ENCODE results near the gene GDF10. TPM values are rescaled to one million over a fixed set of nuclear protein-coding genes. Genes with fewer than 3 reads are reported as not detected.

GDF10 gene
- total RNA-seq, 2 experiments from 2014 or later, result 0.16 to 0.22 TPM

DNA sequence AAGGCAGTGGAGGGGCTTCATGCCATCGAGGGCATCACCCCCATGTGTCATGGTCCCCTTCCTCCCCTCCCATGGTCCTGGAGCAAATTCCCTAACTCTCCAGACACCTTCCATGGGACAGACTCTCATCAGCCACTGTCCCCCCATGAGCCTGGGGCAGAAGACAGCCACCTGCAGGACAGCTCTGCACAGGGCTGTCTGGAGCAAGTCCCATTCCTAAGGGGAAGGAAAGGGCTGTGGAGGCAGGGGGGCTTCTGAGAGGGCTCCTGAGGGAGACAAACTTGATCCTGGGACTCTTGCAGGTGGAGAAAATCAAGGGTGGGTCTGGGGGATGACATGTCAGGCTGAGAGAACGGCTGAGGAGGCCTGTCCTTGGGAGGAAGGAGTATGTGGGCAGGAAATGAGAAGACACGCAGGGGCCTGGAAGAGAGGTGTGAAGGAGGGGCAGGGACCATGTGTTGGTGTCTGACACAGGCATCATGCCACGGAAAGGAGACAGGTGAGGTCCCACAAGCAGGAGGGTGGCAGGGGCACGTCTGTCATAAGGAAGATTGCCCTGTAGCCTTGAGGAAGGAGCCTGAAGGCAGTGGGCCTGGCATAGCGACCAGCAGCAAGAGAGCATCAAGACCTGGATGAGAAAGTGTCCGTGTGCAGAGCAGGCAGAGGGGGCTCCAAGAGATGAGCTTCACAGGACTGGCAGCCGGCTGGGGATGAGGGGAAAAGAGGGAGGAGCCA, 14.4 kb upstream of the GDF10 start:
- ChIA-PET POLR2A (no interaction called here), CTCF (no interaction called here)
- Histone ChIP-seq H3K27me3 (ENCODE audit: control insufficient read depth in 1 of 2, insufficient read depth in 2 of 2, low read length in 2 of 2) (no peaks in the 10 kb centered on the region), H3K9me3 (ENCODE audit: control insufficient read depth in 1 of 2, insufficient read depth in 1 of 2, low read length in 2 of 2) (no peaks in the 10 kb centered on the region), H3K36me3 (ENCODE audit: insufficient read depth, low read length) (no peaks in the 10 kb centered on the region), H3K27ac (ENCODE audit: low read depth in 1 of 2, low read length in 2 of 2) (no peak overlapping the region), H3K4me3 (ENCODE audit: low read length) (no peak overlapping the region), H3K4me1 (ENCODE audit: insufficient read depth, low read length) (peaks cover 29% of the 10 kb centered on the region)
- TF ChIP-seq, protein P1, sequence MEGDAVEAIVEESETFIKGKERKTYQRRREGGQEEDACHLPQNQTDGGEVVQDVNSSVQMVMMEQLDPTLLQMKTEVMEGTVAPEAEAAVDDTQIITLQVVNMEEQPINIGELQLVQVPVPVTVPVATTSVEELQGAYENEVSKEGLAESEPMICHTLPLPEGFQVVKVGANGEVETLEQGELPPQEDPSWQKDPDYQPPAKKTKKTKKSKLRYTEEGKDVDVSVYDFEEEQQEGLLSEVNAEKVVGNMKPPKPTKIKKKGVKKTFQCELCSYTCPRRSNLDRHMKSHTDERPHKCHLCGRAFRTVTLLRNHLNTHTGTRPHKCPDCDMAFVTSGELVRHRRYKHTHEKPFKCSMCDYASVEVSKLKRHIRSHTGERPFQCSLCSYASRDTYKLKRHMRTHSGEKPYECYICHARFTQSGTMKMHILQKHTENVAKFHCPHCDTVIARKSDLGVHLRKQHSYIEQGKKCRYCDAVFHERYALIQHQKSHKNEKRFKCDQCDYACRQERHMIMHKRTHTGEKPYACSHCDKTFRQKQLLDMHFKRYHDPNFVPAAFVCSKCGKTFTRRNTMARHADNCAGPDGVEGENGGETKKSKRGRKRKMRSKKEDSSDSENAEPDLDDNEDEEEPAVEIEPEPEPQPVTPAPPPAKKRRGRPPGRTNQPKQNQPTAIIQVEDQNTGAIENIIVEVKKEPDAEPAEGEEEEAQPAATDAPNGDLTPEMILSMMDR (IDR thresholded peaks at IDR 0.05), result no peak
- no peak for ATAC-seq (ENCODE audit: poor library complexity)
- Mint-ChIP-seq H3K4me1 (ENCODE audit: low read depth) (peaks cover 32% of the 10 kb centered on the region), H3K27me3 (no peaks in the 10 kb centered on the region), H3K4me3 (peak overlapping the region; percentile 54), H3K36me3 (ENCODE audit: low read depth) (no peaks in the 10 kb centered on the region), H3K27ac (peak overlapping the region; percentile 7), H3K9me3 (no peaks in the 10 kb centered on the region)
- intact Hi-C loops (cut with DNase I, micrococcal nuclease), result no loop called here
- DNase-seq, result peak in 1 of 14 experiments; percentile 26

- peak overlapping the region; percentile 78 for H3K27ac Mint-ChIP-seq
Measured at GRCh38 chr10:47286116-47286505, 13.9 kb upstream of the GDF10 start.

GRCh38 chr10:47286591-47287315, 13.2 kb upstream of the GDF10 start:
- CTCF ChIA-PET, result interaction anchor here (0.8 kb wide), 1 partner anchor 14 kb away, joined by 5 read pairs; no protein-coding TSS in a partner anchor

More at GRCh38 chr10:47286116-47286505, 13.9 kb upstream of the GDF10 start:
- intact Hi-C loops (cut with DNase I, micrococcal nuclease), result no loop called here
- Histone ChIP-seq H3K27ac (ENCODE audit: low read depth in 1 of 2, low read length in 2 of 2) (no peak overlapping the region), H3K27me3 (ENCODE audit: control insufficient read depth in 1 of 2, insufficient read depth in 2 of 2, low read length in 2 of 2) (no peaks in the 10 kb centered on the region), H3K4me3 (ENCODE audit: low read length) (no peak overlapping the region), H3K9me3 (ENCODE audit: control insufficient read depth in 1 of 2, insufficient read depth in 1 of 2, low read length in 2 of 2) (no peaks in the 10 kb centered on the region), H3K36me3 (ENCODE audit: insufficient read depth, low read length) (no peaks in the 10 kb centered on the region), H3K4me1 (ENCODE audit: insufficient read depth, low read length) (peaks cover 29% of the 10 kb centered on the region)
- DNase-seq (no peak), ATAC-seq (ENCODE audit: poor library complexity) (no peak)
- no peaks in the 10 kb centered on the region for H3K36me3 Mint-ChIP-seq (ENCODE audit: low read depth)
- ChIA-PET CTCF (interaction anchor here (0.8 kb wide), 1 partner anchor 13 kb away, joined by 5 read pairs; no protein-coding TSS in a partner anchor), POLR2A (interaction anchor here (1.4 kb wide), 1 partner anchor 25 kb away, joined by 7 read pairs; no protein-coding TSS in a partner anchor)
- TF ChIP-seq, protein P1 (IDR thresholded peaks at IDR 0.05), result no peak
- no peaks in the 10 kb centered on the region for H3K27me3 Mint-ChIP-seq
- H3K4me1 Mint-ChIP-seq (ENCODE audit: low read depth), result peaks cover 32% of the 10 kb centered on the region
- H3K9me3 Mint-ChIP-seq, result no peaks in the 10 kb centered on the region
- no peak overlapping the region for H3K4me3 Mint-ChIP-seq

More at GRCh38 chr10:47286591-47287315, 13.2 kb upstream of the GDF10 start:
- no peaks in the 10 kb centered on the region for H3K9me3 Mint-ChIP-seq
- ATAC-seq (ENCODE audit: poor library complexity) (peak; percentile 56), DNase-seq (peak in 1 of 14 experiments; percentile 50)
- H3K27me3 Mint-ChIP-seq, result no peaks in the 10 kb centered on the region
- Histone ChIP-seq H3K27ac (ENCODE audit: low read depth in 1 of 2, low read length in 2 of 2) (no peak overlapping the region), H3K27me3 (ENCODE audit: control insufficient read depth in 1 of 2, insufficient read depth in 2 of 2, low read length in 2 of 2) (no peaks in the 10 kb centered on the region), H3K36me3 (ENCODE audit: insufficient read depth, low read length) (no peaks in the 10 kb centered on the region), H3K9me3 (ENCODE audit: control insufficient read depth in 1 of 2, insufficient read depth in 1 of 2, low read length in 2 of 2) (no peaks in the 10 kb centered on the region), H3K4me1 (ENCODE audit: insufficient read depth, low read length) (peaks cover 29% of the 10 kb centered on the region), H3K4me3 (ENCODE audit: low read length) (no peak overlapping the region)
- intact Hi-C loops (cut with DNase I, micrococcal nuclease), result no loop called here
- TF ChIP-seq, protein P1 (IDR thresholded peaks at IDR 0.05), result no peak
- POLR2A ChIA-PET, result interaction anchor here (0.7 to 1.4 kb wide), 2 partner anchors 9 to 26 kb away, joined by 4 to 7 read pairs; no protein-coding TSS in a partner anchor
- H3K4me1 Mint-ChIP-seq (ENCODE audit: low read depth), result peaks cover 32% of the 10 kb centered on the region
- peak overlapping the region; percentile 78 for H3K27ac Mint-ChIP-seq
- H3K4me3 Mint-ChIP-seq, result peak overlapping the region; percentile 70
- no peaks in the 10 kb centered on the region for H3K36me3 Mint-ChIP-seq (ENCODE audit: low read depth)
